HG02763 (cell line): ENCODE data around the gene CD200.

Source experiments
- ATAC-seq: cut with Tn5 transposase; IDR thresholded peaks from one replicate; pipeline ENCODE4 v1.9.1; 2021; ENCODE audit warnings: mild to moderate bottlenecking, moderate library complexity; ENCODE audit not compliant: unreplicated experiment

The CD200 gene

GRCh38 chr3:112407888-112408702 is 75.1 kb downstream of the CD200 start:
- ATAC-seq = no peak

- no peak for ATAC-seq
Measured at GRCh38 chr3:112409041-112409440, 76.1 kb downstream of the CD200 start.

- ATAC-seq = no peak
Measured at GRCh38 chr3:112411425-112411824, 78.5 kb downstream of the CD200 start.
